Endometrium (tissue), 2 donors: ENCODE measurements around the gene ZNF442.
A peak's percentile ranks its signal among the peaks of the same experiment; 100 is the strongest.
"Not testable (repeated sequence)": the region's sequence is repeated elsewhere in the genome, so short reads cannot be mapped to it uniquely, and the experiment has no call there.

Source experiments
- FAIRE-seq: peaks from 2 replicates; lab custom pipeline; 2012; peaks lifted over from hg19 to GRCh38; lab: Jason Lieb, UNC
- donor health status: control.
- donor health status: control.

ZNF442 gene

GRCh38 chr19:12365236-12366162 lies at the start of gene ZNF442:
Gene ZNF442 (minus strand): TSS chr19:12365683. CDS start chr19:12363631, 2,052 bp downstream.
- peak; percentile 94 for FAIRE-seq

DNA sequence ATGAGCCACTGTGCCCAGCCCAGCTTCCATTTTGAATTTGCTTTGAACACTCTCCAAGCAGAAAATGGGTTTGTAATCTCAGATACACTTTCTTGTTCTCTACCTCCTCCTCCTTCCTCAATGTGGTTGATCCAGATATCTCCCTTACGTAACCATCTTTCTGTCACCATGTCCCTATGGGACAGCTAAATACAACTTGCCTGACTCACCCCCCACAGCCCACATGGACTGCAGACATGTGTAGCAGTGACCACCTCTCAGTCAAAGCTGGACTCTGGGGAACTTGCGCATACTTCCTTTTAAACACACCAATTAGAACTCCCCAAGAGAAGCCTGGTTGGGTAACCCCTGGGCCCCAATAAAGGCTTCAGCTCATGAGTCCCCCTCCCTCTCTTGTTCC lies 46.4 kb upstream of the ZNF442 start:
- no peak for FAIRE-seq

DNA sequence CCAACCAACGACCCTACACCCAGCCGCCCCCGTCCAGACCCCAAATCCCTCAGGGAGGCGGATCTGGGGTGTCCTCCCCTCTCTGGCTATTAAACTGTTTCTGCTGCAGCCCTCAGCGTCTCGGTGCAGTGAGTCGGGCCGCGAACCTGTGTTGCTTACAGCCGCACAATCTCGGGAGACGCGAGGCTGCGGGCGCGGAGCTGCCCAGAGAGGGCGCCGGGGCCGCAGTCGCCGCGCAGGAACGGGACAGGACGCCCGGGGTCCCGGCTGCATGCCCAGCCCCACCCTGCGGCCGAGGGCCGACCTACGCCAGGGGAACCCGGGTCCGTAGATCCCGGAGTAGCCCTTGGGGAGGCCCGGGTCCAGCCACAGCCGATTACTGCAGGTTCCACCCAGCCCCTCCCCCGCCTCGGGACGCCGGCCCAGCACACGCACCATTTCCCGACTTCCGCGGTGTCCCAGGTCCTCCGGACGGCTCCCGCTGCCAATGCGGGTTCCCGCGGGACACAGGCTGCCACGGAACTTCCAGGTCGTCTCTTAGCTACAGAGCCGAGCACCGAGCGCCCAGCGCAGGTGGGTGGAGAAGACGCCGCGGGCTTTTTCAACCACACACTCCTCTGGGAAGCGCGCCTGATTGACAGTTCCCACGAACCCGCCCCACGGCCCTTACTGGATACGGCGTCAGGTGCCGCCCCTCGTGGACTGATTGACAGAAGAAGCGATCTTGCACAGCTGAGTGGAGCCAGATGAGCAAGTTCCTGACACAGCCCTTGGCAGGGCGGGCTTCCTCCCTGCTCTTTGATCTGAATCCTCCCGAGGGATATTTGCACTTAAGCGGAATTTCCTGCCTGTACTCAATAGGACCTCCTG lies 35.4 kb upstream of the ZNF442 start, which contains the start of gene ZNF799:
TSS of gene ZNF799 (minus strand) at position 639 of the 870 bp plus-strand sequence. CDS start at position 438, 201 bp downstream.
- FAIRE-seq, result peak; percentile 84

- not testable (repeated sequence) for FAIRE-seq
Measured at GRCh38 chr19:12399901-12400632, 34.6 kb upstream of the ZNF442 start.

GRCh38 chr19:12391148-12391547 lies 25.7 kb upstream of the ZNF442 start:
- FAIRE-seq, result not testable (repeated sequence)

GRCh38 chr19:12386365-12386764 lies 20.9 kb upstream of the ZNF442 start:
- FAIRE-seq, result not testable (repeated sequence)

DNA sequence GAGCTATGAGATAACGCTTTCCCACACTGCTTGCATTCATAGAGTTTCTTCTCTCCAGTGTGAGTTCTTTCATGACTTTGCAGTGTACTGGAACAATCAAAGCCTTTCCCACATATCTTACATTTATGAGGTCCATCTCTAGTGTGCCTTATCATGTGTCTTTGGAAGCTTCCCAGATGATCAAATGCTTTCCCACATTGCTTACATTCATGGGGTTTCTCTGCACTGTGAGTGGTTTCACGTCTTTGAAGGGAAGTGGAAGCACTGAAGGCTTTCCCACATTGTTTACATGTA lies 14.9 kb upstream of the ZNF442 start:
- no peak for FAIRE-seq

DNA sequence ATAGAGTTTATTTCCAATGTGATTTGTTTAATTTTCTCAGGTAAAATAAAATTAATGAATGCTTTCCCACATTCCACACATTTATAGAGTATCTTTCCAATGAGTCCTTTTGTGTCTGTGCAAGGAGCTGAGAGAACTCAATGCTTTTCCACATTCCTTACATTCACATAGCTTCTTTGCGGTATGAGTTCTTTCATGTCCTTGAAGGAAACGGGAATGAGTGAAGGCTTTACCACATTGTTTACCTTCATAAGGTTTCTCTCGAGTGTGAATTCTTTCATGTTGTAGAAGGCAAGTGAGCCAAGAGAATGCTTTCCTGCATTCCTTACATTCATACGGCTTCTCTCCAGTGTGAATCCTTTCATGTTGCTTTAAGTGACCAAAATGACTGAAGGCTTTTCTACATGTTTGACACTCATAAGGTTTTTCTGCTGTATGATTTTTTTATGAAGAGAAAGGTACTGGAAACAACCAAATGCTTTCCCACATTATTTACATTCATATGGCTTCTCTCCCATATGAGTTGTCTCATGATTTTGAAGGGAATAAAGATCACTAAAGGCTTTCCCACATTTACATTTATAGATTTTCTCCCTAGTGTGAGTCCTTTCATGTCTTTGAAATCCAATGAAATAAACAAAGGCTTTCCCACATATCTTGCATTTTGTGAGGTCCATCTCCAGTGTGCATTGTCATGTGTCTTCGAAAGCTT lies 14.4 kb upstream of the ZNF442 start:
- no peak for FAIRE-seq

GRCh38 chr19:12374026-12374425 lies 8.5 kb upstream of the ZNF442 start:
- FAIRE-seq, result no peak

- FAIRE-seq, result no peak
Measured at GRCh38 chr19:12364391-12365235, 870 bp downstream of the ZNF442 start.

DNA sequence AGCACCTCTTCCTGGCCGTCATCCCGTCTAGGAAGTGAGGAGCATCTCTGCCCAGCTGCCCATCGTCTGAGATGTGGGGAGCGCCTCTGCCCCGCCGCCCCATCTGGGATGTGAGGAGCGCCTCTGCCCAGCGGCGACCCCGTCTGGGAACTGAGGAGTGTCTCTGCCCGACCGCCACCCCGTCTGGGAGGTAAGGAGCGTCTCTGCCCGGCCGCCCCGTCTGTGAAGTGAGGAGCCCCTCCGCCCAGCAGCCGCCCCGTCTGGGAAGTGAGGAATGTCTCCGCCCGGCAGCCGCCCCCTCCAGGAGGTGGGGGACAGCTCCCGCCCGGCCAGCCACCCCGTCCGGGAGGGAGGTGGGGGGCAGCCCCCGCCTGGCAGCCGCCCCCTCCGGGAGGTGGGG lies 3.2 kb downstream of the ZNF442 start:
- FAIRE-seq, result not testable (repeated sequence)

GRCh38 chr19:12353375-12353774 lies 12.1 kb downstream of the ZNF442 start:
- FAIRE-seq, result no peak

- no peak for FAIRE-seq
Measured at GRCh38 chr19:12350890-12351197, 14.6 kb downstream of the ZNF442 start.

- no peak for FAIRE-seq
Measured at GRCh38 chr19:12350185-12350889, 15.1 kb downstream of the ZNF442 start.

- no peak for FAIRE-seq
Measured at GRCh38 chr19:12346896-12347295, 18.6 kb downstream of the ZNF442 start.

DNA sequence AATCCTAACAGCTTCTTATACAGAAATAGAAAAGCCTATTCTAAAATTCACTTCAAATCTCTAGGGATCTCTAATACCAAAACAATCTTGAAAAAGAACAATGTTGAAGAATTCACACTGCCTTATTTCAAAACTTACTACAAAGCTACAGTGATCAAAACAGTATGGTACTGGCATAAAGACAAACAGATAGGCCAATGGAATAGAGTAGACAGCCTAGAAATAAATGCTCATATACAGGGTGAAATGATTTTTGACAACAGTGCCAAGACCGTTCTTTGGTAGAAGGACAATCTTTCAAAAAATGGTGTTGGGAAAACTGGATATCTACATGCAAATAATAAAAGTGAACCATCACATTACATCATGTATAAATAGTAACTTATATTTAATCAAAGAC lies 20.3 kb downstream of the ZNF442 start:
- no peak for FAIRE-seq

DNA sequence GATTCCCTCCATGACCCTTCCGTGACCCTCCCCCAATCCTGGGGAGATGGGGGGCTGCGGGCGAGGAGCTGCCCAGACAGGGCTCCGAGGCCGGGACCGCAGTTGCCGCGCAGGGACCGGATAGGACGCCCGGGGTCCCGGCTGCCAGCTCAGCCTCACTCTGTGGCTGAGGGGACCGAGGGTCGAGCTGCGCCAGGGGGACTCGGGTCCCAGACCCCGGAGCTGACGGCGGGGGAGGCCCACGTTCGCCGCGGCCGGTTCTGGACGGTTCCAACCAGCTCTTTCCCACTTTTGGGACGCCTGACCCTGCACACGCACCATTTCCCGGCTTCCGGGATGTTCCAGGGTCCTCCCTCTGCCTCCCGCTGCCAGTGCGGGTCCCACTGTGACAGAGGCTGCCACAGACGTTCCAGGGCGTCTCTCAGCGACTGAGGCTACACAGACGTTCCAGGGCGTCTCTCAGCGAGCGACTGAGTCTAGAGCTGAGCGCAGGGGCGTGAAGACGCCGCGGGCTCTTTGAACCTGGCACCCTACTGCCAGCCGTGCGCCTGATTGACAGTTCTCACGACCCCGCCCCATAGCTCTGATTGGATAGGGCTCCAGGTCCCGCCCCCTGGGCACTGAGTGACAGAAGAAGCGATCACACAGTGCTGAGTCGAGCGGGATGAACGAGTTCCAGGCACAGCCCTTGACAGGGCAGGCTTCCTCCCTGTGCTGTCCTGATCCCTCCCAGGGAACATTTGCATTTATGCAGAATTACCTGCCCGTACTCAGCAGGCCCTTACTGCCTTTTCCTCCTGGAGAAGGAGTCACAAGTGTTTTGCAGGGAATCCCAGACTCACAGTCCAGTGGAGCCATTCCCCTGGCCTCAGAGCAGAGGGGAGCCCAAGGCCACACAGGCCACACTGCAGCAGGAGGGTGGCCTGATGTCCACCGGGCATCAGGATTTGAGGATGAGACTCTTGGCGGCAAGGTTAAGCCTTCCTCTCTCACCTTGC lies 32.0 kb downstream of the ZNF442 start, which contains the start of gene ZNF563:
TSS of gene ZNF563 (minus strand) at position 472 of the 998 bp plus-strand sequence. CDS start at position 321, 151 bp downstream.
- FAIRE-seq, result peak; percentile 87

DNA sequence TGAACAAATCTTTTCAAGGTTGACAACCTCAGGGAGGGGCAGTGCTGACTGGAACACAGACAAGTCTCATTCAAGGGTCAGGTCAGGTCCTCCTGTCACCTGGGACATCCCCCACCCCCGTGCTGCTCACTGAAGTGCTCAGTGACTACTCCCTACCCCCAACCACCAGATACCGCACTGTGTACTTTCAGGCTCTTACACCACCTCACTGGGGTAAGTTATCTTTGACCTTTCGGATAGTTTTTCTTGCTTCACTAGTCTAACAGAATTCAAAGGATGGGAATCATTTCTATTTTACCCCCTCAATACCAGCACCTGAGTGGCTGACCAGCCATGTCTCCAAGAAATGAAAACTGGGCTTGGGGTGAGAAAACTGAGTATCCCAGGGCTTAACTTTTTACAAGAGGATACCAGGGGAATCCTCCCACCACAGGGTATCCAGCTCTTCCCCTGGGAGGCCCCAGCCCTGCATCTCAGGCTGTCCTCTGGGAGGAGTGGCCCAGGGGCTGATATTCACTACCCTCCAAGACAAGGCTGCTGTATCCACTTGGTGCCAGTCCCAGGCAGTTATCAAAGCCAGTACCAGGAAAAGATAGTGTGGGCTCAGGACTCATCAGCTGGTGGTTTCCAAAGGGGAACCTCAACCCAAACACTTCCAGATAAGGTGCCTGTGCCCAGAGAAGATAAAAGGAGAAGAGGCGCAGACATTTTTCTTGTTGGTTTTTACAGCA lies 34.1 kb downstream of the ZNF442 start:
- FAIRE-seq, result no peak
